ENCODE measurements around the gene BAHCC1.

DNA sequence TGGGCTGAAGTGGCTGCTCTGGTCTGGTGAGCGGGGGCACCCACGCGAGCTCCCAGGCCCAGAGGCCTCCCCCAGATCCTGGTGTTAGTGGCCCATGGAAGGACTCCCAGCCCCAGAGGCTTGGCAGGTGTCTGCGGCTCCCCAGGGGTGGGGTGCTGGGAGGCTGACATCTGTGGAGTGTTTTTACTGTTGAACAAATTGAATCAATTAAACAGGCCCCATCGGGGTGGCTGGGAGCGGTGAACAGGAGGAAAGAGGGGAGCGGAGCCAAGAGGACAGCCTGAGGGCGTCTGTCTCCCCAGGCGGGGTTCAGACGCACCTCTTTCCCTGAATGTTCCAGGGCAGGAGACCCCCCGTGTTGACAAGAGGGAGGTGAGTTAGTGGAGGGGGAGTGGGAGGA lies 87.4 kb downstream of the BAHCC1 start:
- TF ChIP-seq FOXA1 (IDR thresholded peaks at IDR 0.05; ENCODE audit: borderline replicate concordance) (no peak), ZNF766 (CRISPR knock-in tag; conservative IDR thresholded peaks at IDR 0.05) (no peak), HCFC1 (IDR thresholded peaks at IDR 0.05; ENCODE audit: low read depth, low read length) (no peak), NONO (IDR thresholded peaks at IDR 0.05; ENCODE audit: low read depth in 2 of 2, low read length in 1 of 2) (no peak), NFATC3 (IDR thresholded peaks at IDR 0.05) (no peak), GABPB1 (CRISPR knock-in tag; IDR thresholded peaks at IDR 0.05) (no peak), POLR2A (conservative IDR thresholded peaks at IDR 0.05) (no peak), MAFF (IDR thresholded peaks at IDR 0.05; ENCODE audit: low read length) (no peak), BACH1 (tag; IDR thresholded peaks at IDR 0.05) (no peak)
- TF ChIP-seq, protein P1, sequence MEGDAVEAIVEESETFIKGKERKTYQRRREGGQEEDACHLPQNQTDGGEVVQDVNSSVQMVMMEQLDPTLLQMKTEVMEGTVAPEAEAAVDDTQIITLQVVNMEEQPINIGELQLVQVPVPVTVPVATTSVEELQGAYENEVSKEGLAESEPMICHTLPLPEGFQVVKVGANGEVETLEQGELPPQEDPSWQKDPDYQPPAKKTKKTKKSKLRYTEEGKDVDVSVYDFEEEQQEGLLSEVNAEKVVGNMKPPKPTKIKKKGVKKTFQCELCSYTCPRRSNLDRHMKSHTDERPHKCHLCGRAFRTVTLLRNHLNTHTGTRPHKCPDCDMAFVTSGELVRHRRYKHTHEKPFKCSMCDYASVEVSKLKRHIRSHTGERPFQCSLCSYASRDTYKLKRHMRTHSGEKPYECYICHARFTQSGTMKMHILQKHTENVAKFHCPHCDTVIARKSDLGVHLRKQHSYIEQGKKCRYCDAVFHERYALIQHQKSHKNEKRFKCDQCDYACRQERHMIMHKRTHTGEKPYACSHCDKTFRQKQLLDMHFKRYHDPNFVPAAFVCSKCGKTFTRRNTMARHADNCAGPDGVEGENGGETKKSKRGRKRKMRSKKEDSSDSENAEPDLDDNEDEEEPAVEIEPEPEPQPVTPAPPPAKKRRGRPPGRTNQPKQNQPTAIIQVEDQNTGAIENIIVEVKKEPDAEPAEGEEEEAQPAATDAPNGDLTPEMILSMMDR (IDR thresholded peaks at IDR 0.05 in 2 of 3, conservative IDR thresholded peaks at IDR 0.05 in 1 of 3; ENCODE audit: insufficient read depth in 2 of 3, low read depth in 1 of 3, low read length in 3 of 3) = no peak
- TF ChIP-seq, protein P2, sequence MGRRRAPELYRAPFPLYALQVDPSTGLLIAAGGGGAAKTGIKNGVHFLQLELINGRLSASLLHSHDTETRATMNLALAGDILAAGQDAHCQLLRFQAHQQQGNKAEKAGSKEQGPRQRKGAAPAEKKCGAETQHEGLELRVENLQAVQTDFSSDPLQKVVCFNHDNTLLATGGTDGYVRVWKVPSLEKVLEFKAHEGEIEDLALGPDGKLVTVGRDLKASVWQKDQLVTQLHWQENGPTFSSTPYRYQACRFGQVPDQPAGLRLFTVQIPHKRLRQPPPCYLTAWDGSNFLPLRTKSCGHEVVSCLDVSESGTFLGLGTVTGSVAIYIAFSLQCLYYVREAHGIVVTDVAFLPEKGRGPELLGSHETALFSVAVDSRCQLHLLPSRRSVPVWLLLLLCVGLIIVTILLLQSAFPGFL (CRISPR knock-in tag; IDR thresholded peaks at IDR 0.05) = no peak
- TF ChIP-seq, protein P3, sequence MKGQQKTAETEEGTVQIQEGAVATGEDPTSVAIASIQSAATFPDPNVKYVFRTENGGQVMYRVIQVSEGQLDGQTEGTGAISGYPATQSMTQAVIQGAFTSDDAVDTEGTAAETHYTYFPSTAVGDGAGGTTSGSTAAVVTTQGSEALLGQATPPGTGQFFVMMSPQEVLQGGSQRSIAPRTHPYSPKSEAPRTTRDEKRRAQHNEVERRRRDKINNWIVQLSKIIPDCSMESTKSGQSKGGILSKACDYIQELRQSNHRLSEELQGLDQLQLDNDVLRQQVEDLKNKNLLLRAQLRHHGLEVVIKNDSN (CRISPR knock-in tag; IDR thresholded peaks at IDR 0.05) = no peak
- TF ChIP-seq, protein P4, sequence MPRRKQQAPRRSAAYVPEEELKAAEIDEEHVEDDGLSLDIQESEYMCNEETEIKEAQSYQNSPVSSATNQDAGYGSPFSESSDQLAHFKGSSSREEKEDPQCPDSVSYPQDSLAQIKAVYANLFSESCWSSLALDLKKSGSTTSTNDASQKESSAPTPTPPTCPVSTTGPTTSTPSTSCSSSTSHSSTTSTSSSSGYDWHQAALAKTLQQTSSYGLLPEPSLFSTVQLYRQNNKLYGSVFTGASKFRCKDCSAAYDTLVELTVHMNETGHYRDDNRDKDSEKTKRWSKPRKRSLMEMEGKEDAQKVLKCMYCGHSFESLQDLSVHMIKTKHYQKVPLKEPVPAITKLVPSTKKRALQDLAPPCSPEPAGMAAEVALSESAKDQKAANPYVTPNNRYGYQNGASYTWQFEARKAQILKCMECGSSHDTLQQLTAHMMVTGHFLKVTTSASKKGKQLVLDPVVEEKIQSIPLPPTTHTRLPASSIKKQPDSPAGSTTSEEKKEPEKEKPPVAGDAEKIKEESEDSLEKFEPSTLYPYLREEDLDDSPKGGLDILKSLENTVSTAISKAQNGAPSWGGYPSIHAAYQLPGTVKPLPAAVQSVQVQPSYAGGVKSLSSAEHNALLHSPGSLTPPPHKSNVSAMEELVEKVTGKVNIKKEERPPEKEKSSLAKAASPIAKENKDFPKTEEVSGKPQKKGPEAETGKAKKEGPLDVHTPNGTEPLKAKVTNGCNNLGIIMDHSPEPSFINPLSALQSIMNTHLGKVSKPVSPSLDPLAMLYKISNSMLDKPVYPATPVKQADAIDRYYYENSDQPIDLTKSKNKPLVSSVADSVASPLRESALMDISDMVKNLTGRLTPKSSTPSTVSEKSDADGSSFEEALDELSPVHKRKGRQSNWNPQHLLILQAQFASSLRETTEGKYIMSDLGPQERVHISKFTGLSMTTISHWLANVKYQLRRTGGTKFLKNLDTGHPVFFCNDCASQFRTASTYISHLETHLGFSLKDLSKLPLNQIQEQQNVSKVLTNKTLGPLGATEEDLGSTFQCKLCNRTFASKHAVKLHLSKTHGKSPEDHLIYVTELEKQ (CRISPR knock-in tag; IDR thresholded peaks at IDR 0.05) = no peak
